ENCODE results near the gene GARS1. TPM values are rescaled to one million over a fixed set of nuclear protein-coding genes. Genes with fewer than 3 reads are reported as not detected.

GARS1 gene
- total RNA-seq, 1 donor from 2014 or later, result 367 TPM

DNA sequence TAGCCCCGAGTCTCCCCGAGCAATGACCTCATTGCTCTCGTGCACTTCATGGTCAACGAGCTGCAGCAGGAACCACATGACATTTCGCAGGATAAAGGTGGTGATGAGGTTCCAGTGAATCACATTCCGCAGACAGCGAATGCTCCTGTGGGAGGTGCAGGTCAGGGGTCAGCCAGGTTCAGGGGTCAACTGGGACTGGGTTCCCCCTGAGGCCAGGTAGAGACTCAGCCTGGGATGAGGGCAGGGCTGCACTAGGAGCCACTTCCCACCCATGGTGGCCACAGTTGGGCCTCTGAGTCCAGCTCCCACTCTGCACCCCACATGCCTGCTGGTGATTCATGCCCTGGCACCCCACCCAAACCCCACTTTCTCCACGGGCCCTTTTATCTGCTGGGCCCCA is 70.4 kb downstream of the GARS1 start:
- DNase-seq (ENCODE audit: low read depth), result no peak
- H3K36me3 ChIP-seq (ENCODE audit: control insufficient read depth, insufficient read depth, low read length), result no peaks in the 10 kb centered on the region
- no peaks in the 10 kb centered on the region for H3K27me3 ChIP-seq (ENCODE audit: control insufficient read depth, insufficient read depth, low read length)
- TF ChIP-seq, protein P1, sequence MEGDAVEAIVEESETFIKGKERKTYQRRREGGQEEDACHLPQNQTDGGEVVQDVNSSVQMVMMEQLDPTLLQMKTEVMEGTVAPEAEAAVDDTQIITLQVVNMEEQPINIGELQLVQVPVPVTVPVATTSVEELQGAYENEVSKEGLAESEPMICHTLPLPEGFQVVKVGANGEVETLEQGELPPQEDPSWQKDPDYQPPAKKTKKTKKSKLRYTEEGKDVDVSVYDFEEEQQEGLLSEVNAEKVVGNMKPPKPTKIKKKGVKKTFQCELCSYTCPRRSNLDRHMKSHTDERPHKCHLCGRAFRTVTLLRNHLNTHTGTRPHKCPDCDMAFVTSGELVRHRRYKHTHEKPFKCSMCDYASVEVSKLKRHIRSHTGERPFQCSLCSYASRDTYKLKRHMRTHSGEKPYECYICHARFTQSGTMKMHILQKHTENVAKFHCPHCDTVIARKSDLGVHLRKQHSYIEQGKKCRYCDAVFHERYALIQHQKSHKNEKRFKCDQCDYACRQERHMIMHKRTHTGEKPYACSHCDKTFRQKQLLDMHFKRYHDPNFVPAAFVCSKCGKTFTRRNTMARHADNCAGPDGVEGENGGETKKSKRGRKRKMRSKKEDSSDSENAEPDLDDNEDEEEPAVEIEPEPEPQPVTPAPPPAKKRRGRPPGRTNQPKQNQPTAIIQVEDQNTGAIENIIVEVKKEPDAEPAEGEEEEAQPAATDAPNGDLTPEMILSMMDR (IDR thresholded peaks at IDR 0.05; ENCODE audit: insufficient read depth, low read length, severe bottlenecking), result no peak
- FAIRE-seq, result no peak
- H3K4me3 ChIP-seq (ENCODE audit: low read depth, low read length), result no peak overlapping the region

DNA sequence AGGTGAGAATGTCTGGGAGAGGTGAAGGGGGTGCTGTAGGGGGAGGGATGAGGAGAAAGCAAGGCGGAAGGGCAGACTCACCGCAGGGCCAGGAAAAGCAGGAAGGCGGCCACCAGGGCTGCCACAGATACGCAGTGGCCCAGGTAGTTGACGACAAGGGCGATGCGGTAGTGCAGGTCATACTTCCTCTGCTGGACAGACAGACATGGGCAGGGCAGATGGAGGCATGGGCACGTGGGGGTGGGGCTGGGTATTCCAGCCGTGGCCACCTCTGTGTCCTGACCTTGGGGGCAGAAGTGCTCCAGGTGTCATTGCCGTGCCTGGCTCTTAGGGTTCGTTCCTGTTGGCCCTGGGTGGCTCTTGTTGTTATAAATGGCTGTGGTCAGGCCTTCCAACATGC is 70.8 kb downstream of the GARS1 start:
- FAIRE-seq (no peak), DNase-seq (ENCODE audit: low read depth) (no peak)
- Histone ChIP-seq H3K4me3 (ENCODE audit: low read depth, low read length) (no peak overlapping the region), H3K27me3 (ENCODE audit: control insufficient read depth, insufficient read depth, low read length) (no peaks in the 10 kb centered on the region), H3K36me3 (ENCODE audit: control insufficient read depth, insufficient read depth, low read length) (no peaks in the 10 kb centered on the region)
- TF ChIP-seq, protein P1 (IDR thresholded peaks at IDR 0.05; ENCODE audit: insufficient read depth, low read length, severe bottlenecking), result no peak

DNA sequence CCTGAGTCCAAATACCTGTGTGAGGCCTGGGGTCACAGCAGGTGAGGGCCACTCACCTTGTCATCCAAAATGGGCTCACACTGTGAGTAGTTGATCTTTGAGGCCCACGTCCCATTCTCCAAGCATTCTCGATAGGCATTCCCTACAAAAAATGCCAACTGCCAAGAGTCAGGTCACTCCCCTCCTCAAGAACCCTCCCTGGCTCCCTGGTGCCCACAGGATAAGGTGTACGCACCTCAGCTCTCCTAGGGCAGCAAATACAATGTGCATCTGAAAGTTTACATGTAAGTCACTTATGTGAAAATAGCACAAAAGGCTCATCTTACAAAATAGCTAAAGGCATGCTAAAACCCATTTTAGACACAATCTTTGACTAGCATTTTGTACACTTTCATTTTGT is 72.5 kb downstream of the GARS1 start:
- TF ChIP-seq, protein P1 (IDR thresholded peaks at IDR 0.05; ENCODE audit: insufficient read depth, low read length, severe bottlenecking), result no peak
- no peaks in the 10 kb centered on the region for H3K27me3 ChIP-seq (ENCODE audit: control insufficient read depth, insufficient read depth, low read length)
- DNase-seq (ENCODE audit: low read depth) (no peak), FAIRE-seq (no peak)
- H3K4me3 ChIP-seq (ENCODE audit: low read depth, low read length), result no peak overlapping the region
- no peaks in the 10 kb centered on the region for H3K36me3 ChIP-seq (ENCODE audit: control insufficient read depth, insufficient read depth, low read length)

DNA sequence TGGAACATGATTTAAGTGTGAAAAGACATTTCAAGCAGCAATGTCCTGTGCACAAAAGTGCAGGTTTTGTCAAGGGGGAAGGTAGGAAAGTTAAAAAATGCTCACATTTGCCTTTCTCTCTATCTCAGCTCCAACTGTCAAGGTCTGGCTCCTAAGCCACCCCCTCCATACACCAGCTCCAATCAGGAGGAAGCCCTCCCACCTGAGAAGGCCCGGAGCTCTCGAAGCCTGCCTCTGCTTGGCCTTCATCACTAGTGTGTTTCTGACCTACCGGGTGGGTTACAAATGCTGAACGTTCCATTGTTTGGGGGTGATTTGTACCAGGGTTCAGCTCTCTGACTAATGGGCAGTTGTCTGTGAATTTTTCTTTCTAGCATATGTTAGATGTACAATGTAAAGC is 73.4 kb downstream of the GARS1 start:
- Histone ChIP-seq H3K4me3 (ENCODE audit: low read depth, low read length) (no peak overlapping the region), H3K36me3 (ENCODE audit: control insufficient read depth, insufficient read depth, low read length) (no peaks in the 10 kb centered on the region), H3K27me3 (ENCODE audit: control insufficient read depth, insufficient read depth, low read length) (no peaks in the 10 kb centered on the region)
- DNase-seq (ENCODE audit: low read depth) (no peak), FAIRE-seq (no peak)
- TF ChIP-seq, protein P1 (IDR thresholded peaks at IDR 0.05; ENCODE audit: insufficient read depth, low read length, severe bottlenecking), result no peak

DNA sequence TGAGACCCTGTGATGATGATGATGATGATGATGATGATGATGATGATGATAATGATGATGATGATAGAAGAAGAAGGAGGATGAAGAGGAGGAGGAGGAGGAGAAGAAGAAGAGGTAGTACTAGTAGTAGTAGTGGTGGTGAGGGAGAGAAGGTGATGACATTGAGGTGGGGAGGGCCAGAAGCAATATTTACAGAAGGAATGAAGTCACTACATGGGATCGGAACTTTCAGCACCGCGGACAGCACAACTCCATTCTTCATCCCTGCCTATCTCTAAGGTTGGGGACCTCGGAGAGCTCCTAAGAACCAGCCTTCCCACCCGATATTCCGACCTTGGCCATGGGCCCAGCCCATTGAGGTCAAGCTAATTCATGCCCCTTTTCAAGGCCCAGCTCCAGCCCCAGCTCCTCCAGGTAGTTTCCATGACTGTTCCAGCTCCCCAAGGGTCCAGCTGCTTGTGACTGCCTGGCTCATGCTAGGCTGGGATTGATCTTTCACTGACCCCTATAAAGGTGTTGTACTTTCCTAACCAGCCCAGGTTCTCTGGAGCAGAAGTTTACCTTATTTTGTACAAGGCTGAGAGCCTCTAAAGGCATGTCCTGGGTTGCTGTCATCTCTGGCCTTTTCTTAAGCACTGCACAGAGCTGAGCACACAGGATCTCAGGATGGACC is 77.3 kb downstream of the GARS1 start:
- no peak for FAIRE-seq
- Histone ChIP-seq H3K36me3 (ENCODE audit: control insufficient read depth, insufficient read depth, low read length) (no peaks in the 10 kb centered on the region), H3K27me3 (ENCODE audit: control insufficient read depth, insufficient read depth, low read length) (no peaks in the 10 kb centered on the region), H3K4me3 (ENCODE audit: low read depth, low read length) (no peak overlapping the region)
- TF ChIP-seq, protein P1 (IDR thresholded peaks at IDR 0.05; ENCODE audit: insufficient read depth, low read length, severe bottlenecking), result no peak
- DNase-seq (ENCODE audit: low read depth), result peak; percentile 54

DNA sequence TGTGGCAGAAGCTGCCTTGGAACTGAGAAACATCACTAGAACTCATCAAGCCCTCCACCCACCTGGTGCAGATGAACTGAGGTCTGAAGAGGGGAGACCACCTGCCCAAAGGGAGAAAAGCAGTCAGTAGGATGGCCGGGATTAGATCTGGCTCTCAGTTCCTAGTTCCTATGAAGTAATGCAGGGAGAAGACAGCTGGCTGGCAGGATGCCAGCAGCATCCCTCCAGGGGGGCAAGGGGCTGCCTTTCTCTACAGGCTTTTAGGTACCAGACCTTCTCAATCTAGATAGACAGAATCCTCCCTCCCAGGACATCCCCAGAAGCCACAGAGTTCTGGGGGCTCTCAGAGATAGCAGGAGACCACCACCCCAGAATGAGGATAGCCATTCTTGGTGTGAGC is 79.7 kb downstream of the GARS1 start:
- no peak for FAIRE-seq
- no peak for DNase-seq (ENCODE audit: low read depth)
- no peak overlapping the region for H3K4me3 ChIP-seq (ENCODE audit: low read depth, low read length)
- TF ChIP-seq, protein P1 (IDR thresholded peaks at IDR 0.05; ENCODE audit: insufficient read depth, low read length, severe bottlenecking), result no peak
- peaks cover 6% of the 10 kb centered on the region for H3K27me3 ChIP-seq (ENCODE audit: control insufficient read depth, insufficient read depth, low read length)
- no peaks in the 10 kb centered on the region for H3K36me3 ChIP-seq (ENCODE audit: control insufficient read depth, insufficient read depth, low read length)

Measured in bronchial epithelial cell (primary cell).